ENCODE measurements around the gene FJX1.
"Not testable (repeated sequence)": the region's sequence is repeated elsewhere in the genome, so short reads cannot be mapped to it uniquely, and the experiment has no call there.

FJX1 gene

DNA sequence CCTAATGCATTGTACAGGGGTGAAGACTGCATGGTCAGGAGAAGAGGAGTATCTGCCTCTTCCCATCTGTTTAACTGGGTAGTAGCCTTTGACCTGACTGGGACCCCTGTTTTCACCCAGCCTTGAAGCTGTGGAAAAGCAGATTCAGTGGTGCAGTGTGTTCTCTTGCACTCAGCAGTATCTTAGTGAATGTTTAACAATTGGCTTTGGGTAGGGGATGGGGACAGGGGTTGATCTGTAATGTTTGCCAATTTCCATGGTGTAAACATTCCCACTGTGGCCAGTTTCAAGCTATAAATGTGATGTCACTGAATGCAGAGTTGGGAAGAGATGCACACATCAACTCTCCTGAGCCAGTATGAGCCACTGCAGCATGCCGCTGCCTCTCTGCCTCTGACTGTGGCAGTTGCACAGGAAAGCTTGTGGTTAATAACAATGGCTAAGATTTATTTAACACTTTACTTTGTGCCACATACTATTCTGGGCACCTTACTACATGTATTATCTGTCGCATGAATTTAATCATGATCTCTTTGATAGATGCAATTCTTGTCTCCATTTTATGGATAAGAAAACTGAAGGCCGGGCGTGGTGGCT lies 15.7 kb downstream of the FJX1 start:
- no peak for DNase-seq

DNA sequence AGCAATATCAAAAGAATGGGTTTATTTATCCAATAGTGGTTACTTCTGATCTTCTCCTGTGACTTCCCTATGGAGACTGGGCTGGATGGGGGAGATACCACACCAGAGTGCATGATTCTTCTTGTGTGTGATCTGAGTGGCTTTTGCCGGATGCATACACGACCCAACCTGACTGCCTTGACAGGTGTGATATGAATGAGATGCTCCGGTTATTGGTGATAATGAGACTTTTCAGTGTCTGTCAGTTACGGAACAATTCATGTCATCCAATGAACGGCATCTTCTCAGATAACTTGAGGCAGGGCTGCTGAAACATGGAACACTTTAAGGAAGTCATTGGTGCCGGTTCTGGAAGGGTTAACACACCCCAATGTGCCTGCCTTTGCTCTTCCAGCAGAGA lies 17.7 kb downstream of the FJX1 start:
- no peak for DNase-seq

DNA sequence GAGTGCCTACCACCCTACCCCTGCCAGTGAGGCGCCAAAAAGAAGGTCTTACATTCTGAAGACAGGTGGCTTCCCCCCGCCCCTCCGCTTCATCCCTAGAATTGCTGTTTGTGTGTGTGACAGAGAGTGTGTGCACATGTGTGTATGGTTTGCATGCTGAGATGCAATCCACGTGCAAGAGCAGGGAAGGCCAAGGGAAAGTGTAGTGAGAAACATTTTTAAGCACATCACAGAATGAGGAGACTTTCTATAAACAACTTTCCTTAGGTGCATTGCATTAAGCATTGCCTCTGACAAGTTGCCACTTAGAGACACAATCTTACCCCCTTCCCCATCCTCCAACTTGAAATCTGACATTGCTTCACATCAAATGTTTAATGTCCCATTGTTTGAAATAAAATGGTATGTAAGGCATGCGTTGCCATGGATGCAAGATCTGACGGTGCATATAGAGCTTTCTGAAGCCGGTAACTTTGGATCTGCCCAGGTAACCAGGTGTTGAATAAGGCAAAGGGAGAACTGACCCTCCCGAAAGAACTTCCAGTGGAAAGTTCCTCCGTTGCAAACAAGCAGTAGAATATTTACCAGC lies 21.4 kb downstream of the FJX1 start:
- no peak for DNase-seq

DNA sequence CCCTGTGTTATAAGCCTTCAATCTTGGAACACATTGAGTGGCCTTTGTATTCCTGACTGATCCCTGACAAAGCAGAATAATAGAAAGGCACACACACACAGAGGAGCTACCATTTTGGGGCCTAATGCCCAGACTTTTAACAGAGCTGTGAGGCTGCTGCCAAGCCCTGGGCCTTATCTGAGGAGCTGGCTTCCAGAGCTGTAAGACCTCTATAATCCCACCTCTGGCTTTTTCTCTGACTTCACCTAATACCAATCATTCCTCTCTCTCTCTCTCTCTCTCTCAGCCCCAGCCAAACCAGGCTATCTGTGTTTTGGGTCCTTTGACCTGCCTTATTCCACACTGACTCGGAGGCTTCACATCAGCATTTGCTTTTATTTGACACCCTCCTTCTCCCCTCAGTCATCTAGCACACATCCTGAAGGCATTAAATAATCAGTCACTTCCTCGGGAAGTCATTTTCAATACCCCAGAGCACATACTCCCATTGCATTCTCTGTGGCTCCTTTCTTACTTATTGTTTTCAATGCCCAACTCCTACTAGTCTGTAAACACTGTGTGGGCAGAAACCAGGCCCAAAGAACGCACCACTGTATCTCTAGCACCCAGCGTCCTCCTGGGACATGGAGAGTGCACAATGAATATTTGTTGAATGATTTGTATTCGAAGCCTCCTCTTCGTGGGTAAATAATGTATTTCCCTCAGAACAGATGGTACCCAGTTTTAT lies 23.1 kb downstream of the FJX1 start:
- DNase-seq = no peak

DNA sequence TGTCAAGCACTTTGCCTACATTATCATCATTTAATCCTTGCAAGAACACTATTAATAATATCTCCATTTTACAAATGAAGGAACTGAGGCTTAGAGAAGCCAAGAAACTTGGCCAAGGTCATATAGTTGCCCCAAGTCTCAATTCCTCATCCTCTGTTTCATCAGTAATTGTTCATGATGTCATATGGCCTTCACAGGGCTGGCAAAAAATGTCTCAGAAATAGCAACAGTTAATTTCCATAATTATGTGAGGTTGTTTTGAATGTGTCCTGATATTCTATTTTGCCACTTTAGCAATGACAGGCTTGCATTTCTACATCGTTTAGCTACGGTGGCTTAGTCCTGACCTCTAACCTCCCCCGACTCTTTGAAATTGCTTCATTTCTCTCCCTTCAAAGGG lies 23.7 kb downstream of the FJX1 start:
- no peak for DNase-seq

DNA sequence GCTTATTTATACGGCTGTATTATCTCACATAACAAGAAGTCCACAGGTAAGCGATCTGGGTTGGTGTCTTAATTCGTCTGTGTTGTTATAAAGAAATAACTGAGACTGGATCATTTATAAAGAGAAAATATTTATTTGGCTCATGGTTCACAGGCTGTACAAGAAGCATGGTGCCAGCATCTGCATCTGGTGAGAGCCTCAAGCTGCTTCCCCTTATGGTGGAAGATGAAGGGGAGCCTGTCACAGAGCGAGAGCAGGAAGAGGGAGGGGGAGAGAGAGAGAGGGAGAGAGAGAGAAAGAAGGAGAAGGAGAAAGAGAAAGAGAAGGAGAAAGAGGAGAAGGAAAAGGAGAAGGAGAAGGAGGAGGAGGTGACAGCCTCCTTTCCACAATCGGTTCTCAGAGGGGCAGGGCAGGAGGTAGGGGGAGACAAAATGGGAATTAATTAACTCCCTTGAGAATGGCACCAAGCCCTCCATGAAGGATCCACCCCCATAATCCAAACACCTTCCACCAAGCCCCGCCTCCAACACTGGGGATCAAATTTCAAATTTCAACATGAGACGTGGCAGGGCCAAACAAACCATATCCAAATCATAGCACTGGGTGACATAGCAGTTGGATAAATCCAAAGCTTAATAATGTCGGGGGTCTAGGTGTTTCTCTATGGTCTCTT lies 29.3 kb downstream of the FJX1 start:
- DNase-seq = no peak

DNA sequence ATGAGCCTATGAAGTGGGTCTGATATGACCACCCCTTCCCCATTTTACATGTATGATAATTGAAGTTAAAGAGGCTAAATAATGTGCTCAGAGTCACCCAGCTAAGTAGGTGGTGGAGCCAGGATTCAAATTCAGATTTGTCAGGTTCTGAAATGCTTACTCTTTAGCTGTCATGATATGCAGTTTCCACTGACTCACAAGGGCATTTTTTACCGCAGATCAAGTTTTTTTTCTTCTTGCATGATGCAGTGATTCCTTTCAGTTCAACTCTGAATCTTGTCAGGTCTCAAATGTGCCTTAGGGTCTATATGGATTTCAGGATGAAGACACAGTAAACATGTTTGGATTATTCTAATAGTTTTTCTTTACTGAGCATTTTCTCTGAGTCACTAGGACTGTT lies 31.7 kb downstream of the FJX1 start:
- DNase-seq = no peak

DNA sequence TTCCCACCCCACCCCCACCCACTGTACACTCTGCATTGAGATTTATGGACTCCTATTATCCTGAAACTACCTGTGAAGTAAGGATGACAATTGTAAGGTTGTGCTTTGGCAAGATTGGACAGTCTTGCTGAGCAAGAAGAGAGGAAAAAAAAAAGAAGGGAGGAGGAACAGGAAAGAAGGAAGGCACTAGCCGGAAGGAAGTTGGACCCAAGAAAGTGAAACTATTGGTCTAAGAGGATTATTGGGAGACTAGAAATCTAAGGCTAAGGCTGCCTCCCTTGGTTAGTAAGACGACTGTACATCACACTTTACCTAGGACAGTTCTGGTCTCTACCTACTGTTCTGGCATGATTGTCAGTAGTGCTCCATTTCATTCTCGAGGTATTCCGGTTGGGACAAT lies 32.2 kb downstream of the FJX1 start:
- DNase-seq = no peak

DNA sequence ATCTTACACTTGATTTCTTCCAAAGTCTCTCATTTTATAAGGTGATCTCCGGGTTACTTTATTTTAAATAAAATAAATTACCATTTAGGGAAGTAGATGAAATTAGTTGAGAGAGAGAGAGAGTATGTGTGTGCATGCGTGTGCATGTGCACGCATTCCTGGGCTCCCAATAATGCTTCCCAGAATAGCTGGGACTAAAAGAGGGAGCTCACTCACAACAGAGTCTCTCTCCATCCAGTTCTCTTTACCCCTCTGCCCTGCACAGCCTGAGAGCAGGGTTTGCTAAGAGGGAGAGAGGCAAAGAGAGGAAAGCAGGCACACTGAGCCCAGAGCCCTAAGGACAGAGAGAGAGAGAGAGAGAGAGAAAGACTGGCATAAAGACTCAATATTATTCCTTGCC lies 33.0 kb downstream of the FJX1 start:
- DNase-seq = no peak

DNA sequence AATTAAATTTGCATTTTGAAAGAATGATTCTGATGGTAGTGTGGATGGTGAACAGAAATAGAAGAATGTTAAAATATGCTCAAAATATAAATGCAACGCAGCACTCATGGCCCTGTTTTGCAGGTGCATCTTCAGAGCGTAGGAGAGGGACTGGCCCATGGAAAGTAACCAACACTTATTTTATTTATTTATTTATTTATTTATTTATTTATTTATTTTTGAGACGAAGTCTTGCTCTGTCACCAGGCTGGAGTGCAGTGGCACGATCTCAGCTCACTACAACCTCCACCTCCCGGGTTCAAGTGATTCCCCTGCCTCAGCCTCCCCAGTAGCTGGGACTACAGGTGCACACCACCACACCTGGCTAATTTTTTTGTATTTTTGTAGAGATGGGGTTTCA lies 34.5 kb downstream of the FJX1 start:
- DNase-seq = not testable (repeated sequence)

DNA sequence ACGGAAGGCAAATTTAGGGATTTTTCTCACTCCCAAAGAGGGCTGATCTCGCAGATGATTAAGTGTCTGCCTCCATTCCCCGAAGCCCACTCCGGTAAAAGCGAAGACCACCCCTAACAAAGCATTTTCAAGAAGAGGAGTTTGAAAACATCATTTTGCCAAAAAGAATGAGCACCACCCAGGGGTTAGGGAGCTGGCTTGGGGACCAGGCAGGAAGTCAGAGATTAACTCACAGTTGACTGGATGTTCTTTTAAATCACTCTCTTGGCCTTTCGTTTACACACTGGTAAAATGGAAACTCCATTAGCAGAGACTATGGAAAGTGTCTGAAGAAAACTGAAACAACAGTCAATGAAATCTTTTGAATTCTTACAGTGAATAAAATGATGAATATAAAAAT lies 36.5 kb downstream of the FJX1 start:
- no peak for DNase-seq

DNA sequence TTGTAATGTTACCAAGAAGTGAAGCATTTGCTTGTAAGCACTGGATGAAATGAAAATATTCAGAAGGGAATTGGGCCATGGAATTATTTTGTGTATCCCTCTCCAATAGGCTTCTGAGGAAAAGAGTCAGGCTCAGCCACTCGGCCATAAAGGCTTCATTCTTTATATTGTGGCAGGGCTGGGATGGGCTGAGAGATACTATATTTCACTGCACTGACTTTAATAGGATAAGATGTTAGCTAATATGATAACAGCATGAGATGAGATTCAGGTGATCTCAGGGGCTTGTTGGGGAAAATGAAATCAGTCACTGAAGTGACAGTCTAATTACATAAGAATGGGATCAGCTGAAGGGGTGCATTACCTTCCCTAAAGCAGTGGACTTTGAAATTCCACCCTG lies 37.0 kb downstream of the FJX1 start:
- no peak for DNase-seq

DNA sequence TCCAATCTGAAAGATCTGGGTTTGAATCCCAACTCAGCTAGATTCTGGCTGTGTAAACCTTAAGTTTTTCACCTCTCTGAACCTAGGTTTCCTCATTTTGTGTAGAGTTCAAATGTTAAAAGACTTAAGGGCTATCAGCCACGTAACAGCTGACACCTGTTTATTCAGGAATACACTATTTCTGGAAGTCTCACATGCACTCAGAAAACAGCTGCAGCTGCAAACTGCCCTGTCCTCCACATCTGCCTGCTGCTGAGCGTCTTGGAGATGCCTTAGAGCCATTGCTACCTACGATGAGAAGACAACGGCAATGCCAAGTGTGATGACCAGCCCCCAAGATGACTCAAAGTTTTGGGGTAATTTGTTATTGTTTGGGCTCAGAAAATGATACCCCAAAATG lies 37.6 kb downstream of the FJX1 start:
- DNase-seq = no peak

DNA sequence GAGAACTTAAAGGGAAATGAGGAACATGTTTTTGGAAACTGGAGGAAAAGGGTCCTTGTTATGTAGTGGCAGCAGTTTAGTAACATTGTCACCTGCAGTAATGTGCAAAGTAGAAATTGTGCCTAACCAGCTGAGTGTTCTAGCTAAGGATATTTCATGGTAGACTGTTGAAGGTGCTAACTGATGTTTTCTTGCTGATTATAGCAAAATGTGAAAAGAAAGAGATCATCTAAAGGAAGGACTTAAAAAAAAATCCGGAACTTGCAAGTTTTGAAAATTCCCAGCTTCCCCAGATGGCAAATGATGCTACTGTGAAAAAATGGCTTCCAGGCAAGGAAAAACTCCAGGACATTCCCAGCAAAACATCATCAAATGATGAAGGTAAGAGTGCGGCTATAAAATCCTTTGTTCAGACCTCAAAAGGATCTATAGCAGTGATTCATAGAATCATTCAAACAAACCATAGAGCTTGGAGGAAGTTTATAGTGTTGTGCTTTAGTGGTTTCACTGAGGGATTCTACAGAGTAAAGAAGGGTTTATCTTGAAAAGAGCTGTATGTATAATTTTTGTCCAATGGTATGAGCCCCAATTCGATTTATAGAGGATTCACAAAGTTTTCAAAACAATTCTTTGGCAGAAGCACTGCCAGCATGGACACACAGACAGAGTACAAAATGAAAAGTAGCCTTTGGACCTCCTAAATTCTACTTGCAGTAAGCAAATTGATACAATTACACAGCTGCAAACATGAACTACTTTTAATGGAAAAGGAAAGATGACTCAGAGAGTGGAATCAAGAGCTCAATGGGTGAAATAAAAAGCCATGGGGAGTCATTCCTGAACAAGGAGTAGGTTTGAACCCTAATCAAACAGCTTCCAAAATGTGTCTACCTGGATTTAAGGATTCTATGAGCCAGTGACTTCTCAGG lies 40.0 kb downstream of the FJX1 start:
- DNase-seq = no peak

DNA sequence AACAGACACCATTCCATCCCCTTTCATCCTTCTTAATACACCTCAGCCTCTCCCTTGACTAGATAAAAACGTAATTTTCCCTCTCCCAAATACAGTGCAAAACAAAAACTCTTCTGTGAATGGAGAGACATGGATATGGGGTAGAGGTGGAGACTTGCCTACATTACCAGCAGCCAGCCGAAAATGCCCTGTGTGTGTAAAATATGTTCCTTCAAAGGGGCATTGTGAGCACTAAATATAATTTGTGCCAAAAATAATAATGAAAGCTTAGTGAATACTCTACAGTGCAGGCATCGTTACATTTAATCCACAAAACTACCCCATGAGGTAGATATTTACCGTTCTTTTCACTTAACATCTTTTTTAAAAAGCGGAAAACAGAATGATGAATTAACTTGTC lies 43.3 kb downstream of the FJX1 start:
- no peak for DNase-seq

DNA sequence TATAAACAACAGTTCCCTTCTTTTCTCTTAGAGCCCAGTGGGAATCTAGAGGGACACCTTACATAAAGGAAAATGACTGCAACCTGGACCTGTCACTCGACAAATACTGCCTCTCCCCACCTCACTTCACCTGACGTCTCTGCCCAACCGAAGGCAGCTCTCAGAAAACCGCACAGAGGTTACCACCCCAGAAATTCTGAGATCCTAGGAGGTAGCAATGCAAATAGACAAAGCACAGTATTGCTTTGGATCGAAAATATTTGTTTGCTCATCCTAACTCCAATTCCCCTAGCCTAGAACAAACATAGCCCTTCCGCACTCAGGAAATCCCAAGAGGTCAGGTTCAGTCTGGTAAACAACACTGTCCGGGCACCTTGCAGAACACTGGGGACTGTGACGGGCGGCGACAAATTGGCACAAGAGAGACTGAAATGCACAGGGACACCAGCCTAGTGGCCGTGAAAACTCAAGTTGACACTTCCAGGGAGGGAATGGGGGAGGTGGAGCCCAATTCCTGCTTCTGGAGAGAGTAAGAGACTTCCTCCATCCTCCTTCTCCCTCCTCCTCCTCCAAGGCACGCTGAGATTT lies 43.9 kb downstream of the FJX1 start:
- no peak for DNase-seq

DNA sequence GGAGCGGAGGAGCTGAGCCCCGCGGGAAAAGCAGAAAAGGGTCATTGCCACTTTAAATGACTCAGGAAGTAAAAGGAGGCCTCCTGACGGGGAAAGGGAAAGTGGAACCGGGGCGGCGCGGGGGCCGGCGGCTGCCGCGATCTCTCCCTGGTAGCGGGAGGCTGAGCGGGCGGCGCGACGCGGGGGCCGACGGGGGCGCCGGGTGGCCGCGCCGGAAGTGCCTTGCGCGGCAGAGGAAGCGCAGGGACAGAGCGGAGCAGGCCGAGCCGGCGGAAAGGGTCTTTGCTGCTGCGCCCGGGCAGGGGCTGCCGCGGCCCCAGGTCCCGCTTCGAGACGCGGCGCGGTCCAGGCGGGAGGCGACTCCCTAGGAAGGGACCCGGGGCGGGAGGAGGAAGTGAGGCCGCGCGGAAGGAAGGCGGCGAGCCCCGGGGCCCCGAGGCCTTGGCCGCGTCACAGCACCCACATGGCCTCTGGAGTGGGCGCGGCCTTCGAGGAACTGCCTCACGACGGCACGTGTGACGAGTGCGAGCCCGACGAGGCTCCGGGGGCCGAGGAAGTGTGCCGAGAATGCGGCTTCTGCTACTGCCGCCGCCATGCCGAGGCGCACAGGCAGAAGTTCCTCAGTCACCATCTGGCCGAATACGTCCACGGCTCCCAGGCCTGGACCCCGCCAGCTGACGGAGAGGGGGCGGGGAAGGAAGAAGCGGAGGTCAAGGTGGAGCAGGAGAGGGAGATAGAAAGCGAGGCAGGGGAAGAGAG lies 44.6 kb downstream of the FJX1 start, which contains the start of gene TRIM44:
Gene TRIM44 (plus strand): TSS at position 127 of the 759 bp plus-strand sequence. CDS start 337 bp downstream, at position 464.
- peak; percentile 70 for DNase-seq

DNA sequence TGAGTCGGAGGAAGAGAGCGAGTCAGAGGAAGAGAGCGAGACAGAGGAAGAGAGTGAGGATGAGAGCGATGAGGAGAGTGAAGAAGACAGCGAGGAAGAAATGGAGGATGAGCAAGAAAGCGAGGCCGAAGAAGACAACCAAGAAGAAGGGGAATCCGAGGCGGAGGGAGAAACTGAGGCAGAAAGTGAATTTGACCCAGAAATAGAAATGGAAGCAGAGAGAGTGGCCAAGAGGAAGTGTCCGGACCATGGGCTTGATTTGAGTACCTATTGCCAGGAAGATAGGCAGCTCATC lies 45.1 kb downstream of the FJX1 start:
- DNase-seq = no peak

DNA sequence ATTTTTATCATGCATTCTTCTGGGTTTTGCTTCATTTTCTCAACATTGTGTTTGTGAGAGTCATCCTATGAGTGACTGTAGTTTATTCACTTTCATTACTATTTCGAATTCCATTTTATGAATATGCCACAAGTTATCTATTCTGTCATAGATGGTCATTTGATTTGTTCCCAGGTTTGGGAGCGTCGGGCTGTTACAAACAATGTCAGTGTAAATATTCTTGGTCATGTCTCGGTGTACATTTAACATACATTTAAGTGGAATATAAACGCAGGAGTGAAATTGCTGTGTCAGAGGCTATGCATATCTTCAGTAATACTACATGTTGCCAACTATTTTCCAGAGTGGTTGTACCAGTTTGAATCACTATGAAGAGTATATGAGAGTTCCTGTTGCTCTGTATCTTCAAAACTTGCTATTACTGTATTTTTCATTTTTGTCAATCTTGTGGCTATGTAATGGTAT lies 46.7 kb downstream of the FJX1 start:
- DNase-seq = no peak

DNA sequence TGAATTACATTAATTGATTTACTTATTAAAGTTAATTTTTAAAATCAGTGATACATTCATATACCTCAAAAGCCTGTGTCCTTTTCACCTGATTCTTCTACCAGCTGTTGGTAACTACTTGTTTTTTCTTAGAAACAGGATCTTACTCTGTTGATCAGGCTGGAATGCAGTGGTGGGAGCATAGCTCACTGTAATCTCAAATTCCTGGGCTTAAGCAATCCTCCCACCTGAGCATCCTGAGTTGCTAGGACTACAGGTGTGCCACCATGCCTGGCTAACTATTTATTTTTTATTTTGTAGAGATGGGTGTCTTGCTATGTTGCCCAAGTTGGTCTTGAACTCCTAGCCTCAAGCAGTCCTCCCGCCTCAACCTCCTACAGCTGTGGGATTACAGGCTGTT lies 49.0 kb downstream of the FJX1 start:
- no peak for DNase-seq

DNA sequence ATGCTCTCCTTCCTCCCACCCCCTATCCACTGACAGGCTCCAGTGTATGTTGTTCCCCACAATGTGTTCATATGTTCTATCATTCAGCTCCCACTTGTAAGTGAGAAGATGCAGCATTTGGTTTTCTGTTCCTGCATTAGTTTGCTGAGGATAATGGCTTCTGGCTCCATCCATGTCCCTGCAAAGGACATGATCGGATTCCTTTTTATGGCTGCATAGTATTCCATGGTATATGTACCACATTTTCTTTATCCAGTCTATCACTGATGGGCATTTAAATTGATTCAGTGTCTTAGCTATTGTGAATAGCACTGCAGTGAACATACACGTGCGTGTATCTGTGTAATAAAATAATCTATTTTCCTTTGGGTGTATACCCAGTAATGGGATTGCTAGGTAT lies 50.1 kb downstream of the FJX1 start:
- not testable (repeated sequence) for DNase-seq
